Measurements from ENCODE around the gene TNFRSF14.

The TNFRSF14 gene

GRCh38 chr1:2573250-2573920 is 17.2 kb downstream of the TNFRSF14 start:
- DNase-seq (ENCODE audit: extremely low spot score), result no peak
- ChIA-PET CTCF (interaction anchor here (0.8 to 1.0 kb wide), 2 partner anchors 8 to 26 kb away, joined by 3 read pairs; no protein-coding TSS in a partner anchor), POLR2A (no interaction called here)
- TF ChIP-seq CTCF (IDR thresholded peaks at IDR 0.05; ENCODE audit: control extremely low read depth, extremely low read depth, low read depth, missing control alignments), result no peak

GRCh38 chr1:2574350-2574749 is 18.2 kb downstream of the TNFRSF14 start:
- ChIA-PET CTCF (interaction anchor here (0.7 to 0.8 kb wide), 2 partner anchors 9 to 11 kb away, joined by 3 read pairs; no protein-coding TSS in a partner anchor), POLR2A (no interaction called here)

GRCh38 chr1:2575801-2576663 is 19.9 kb downstream of the TNFRSF14 start:
- DNase-seq (ENCODE audit: extremely low spot score), result no peak
- TF ChIP-seq CTCF (IDR thresholded peaks at IDR 0.05; ENCODE audit: control extremely low read depth, extremely low read depth, low read depth, missing control alignments), result no peak
- POLR2A ChIA-PET, result interaction anchor here (0.7 to 0.9 kb wide), 2 partner anchors 12 to 14 kb away, joined by 3 read pairs; no protein-coding TSS in a partner anchor
- CTCF ChIA-PET, result interaction anchor here (1.0 to 1.8 kb wide), 2 partner anchors 14 to 20 kb away, joined by 4 to 7 read pairs; partner anchors contain the start of gene TNFRSF14

More at GRCh38 chr1:2574350-2574749, 18.2 kb downstream of the TNFRSF14 start:
- TF ChIP-seq CTCF (IDR thresholded peaks at IDR 0.05; ENCODE audit: control extremely low read depth, extremely low read depth, low read depth, missing control alignments), result no peak
- DNase-seq (ENCODE audit: extremely low spot score), result no peak

GRCh38 chr1:2577565-2578075 is 21.4 kb downstream of the TNFRSF14 start:
- ChIA-PET CTCF (interaction anchor here (1.8 kb wide), 1 partner anchor 16 kb away, joined by 7 read pairs; no protein-coding TSS in a partner anchor), POLR2A (interaction anchor here (0.9 to 1.5 kb wide), 4 partner anchors 19 to 30 kb away, joined by 3 to 6 read pairs (median 4); partner anchors contain the start of gene TNFRSF14)
- DNase-seq (ENCODE audit: extremely low spot score), result peak; percentile 51

GRCh38 chr1:2578758-2579118 is 22.6 kb downstream of the TNFRSF14 start:
- TF ChIP-seq CTCF (IDR thresholded peaks at IDR 0.05; ENCODE audit: control extremely low read depth, extremely low read depth, low read depth, missing control alignments), result no peak
- POLR2A ChIA-PET, result interaction anchor here (0.9 kb wide), 1 partner anchor 20 kb away, joined by 4 read pairs; no protein-coding TSS in a partner anchor
- CTCF ChIA-PET, result interaction anchor here (0.6 to 1.0 kb wide), 2 partner anchors 9 to 17 kb away, joined by 3 read pairs; no protein-coding TSS in a partner anchor
- DNase-seq (ENCODE audit: extremely low spot score), result no peak

GRCh38 chr1:2580691-2581090 is 24.5 kb downstream of the TNFRSF14 start:
- no peak for DNase-seq (ENCODE audit: extremely low spot score)
- CTCF ChIA-PET, result interaction anchor here (0.9 to 2.0 kb wide), 3 partner anchors 19 to 33 kb away, joined by 3 to 6 read pairs (median 3); partner anchors contain the start of gene TNFRSF14
- no peak for TF ChIP-seq CTCF (IDR thresholded peaks at IDR 0.05; ENCODE audit: control extremely low read depth, extremely low read depth, low read depth, missing control alignments)
- POLR2A ChIA-PET, result no interaction called here

Data from GM10248 (cell line).